GM18517 (cell line): ENCODE data around the gene TMEM33.
A peak's percentile ranks its signal among the peaks of the same experiment; 100 is the strongest.
"Not testable (repeated sequence)": the region's sequence is repeated elsewhere in the genome, so short reads cannot be mapped to it uniquely, and the experiment has no call there.

ENCODE experiments used
- ATAC-seq: cut with Tn5 transposase; IDR thresholded peaks from one replicate; pipeline ENCODE4 v1.9.1; 2021; ENCODE audit warnings: mild to moderate bottlenecking, moderate library complexity; ENCODE audit not compliant: unreplicated experiment

TMEM33 gene

DNA sequence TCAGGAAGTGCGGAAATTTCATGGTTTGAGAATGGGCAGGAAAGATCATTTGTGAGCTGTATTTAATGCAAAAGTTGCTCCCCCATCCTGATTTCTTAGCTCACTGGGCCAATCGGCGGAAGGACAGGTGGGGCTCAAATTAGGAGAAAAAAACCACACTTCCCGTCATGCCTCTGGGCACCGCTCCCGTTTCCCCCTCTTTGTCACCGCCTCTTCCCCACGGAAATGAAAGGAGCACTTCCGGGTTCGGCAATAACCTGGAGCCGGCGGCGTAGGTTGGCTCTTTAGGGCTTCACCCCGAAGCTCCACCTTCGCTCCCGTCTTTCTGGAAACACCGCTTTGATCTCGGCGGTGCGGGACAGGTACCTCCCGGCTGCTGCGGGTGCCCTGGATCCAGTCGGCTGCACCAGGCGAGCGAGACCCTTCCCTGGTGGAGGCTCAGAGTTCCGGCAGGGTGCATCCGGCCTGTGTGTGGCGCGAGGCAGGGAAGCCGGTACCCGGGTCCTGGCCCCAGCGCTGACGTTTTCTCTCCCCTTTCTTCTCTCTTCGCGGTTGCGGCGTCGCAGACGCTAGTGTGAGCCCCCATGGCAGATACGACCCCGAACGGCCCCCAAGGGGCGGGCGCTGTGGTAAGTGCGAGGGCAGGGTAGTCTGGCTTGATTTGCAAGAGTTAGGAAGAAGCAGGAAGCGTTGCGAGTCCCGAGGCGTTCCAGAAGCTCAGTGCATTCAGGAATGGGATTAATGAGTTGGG is at the start of gene TMEM33:
Gene TMEM33, plus strand, starts transcription at position 529 of the 751 bp plus-strand sequence. Its CDS starts 56 bp downstream, at position 585.
- ATAC-seq: peak; percentile 89

GRCh38 chr4:41885456-41885855 is 49.8 kb upstream of the TMEM33 start:
- ATAC-seq: no peak

DNA sequence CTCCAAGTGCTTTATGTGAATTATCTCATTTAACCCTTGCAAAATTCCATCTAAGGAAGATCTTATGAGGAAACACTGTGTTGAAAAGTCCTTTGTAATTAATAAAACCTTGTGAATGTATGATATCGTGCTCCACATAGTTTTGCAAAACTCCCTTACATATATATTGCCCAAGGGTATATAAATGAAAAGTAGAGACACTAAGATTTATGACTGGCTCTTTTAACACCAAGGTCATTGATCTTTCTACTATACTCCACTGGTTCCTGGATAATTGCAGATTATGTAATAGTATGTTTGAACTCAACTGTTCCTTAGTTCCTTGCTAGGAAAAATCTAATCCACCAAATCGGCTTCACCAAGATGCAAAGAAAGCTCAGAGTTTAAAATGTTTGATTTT is 48.0 kb upstream of the TMEM33 start:
- ATAC-seq: no peak

GRCh38 chr4:41887821-41888686 is 47.2 kb upstream of the TMEM33 start:
- ATAC-seq: no peak

GRCh38 chr4:41888687-41889074 is 46.5 kb upstream of the TMEM33 start:
- no peak for ATAC-seq

DNA sequence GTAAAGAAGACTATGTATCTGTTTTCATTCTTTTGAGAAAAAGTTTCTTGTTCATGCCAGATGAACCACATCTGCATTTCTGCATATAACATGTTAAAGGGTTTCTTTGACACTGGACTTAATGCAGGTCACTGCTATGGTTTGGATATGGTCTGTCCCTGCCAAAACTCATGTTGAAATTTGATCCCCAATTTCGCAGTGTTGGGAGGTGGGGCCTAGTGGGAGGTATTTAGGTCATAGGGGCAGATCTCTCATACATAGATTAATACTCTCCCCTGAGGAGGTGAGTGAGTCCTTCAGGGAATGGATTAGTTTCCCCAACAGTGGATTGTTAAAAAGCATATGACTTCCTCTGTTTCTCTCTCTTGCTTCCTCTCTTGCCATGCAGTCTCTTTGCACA is 45.9 kb upstream of the TMEM33 start:
- ATAC-seq: no peak

DNA sequence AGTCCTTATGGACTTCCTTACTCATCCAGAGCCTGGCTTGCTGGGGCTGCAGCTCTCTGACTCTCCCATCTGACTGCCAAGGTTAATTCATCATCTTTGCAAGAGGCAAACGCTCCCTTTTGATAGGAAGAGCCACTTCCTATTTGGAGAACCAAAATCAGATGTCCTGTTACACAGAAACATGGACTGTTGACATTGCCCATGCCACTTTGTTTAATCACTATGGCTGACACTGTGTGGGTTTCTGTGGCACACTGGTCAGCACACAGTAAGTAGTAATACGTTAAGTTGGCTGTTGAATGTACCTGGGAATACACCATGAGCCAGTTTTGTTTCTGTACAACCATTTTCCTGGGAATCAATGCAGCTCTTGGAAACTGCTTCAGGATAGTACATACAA is 45.1 kb upstream of the TMEM33 start:
- no peak for ATAC-seq

DNA sequence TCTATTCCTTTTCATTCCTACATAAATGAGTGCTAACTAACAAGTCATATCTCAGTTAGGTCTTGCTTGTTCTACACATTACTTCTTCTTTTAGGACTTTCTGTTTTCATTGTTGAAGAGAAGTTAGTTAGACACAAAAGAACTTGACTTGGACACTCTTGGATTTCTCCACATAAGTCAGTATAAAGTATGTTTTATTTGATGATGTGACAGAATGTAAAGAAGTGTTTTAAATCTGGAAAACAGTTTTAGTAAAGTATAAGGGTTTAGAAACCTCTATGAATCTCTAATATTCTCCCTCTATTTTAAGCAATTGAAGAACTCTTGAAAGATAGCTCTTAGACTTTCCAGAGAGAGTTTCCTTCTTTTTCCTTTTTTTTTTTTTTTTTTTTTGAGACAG is 38.6 kb upstream of the TMEM33 start:
- ATAC-seq: no peak

- no peak for ATAC-seq
Measured at GRCh38 chr4:41897698-41898097, 37.5 kb upstream of the TMEM33 start.

DNA sequence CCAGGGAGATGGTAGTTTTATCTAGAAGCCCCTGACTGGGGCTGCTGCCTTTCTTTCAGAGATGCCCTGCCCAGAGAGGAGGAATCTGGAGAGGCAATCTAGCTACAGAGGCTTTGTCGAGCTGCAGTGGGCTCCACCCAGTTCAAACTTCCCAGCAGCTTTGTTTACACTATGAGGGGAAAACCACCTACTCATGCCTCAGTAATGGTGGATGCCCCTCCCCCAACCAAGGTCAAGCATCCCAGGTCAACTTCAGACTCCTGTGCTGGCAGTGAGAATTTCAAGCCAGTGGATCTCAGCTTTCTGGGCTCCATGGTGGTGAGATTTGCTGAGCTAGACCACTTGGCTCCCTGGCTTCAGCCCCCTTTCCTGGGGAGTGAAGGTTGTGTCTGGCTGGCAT is 26.1 kb upstream of the TMEM33 start:
- not testable (repeated sequence) for ATAC-seq

DNA sequence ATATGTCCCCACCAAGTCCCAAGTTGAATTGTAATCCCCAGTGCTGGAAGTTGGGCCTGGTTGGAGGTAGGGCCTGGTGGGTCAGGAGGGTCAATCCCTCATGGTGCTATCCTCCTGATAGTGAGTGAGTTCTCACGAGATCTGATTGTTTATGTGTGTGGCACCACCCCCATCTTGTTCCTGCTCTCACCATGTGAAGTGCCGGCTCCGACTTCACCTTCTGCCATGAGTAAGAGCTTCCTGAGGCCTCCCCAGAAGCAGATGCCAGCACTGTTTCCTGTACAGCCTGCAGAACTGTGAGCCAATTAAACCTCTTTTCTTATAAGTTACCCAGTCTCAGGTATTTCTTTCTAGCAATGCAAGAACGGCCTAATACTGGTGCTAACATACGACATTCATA is 22.7 kb upstream of the TMEM33 start:
- ATAC-seq: no peak

DNA sequence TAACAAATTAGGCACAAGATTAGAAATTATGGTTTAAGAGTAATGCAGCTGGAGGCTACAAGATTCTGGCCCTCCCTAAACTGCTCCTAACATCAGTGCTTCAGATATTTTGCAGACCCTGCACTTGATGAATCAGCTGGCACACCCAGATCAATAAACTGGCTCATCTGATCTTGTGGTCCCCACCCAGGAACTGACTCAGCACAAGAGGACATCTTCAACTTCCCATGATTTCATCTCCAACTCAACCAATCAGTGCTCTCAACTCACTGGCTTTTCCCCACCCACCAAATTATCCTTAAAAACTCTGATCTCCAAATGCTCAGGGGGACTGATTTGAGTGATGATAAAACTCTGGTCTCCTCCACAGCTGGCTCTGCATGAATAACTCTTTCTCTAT is 21.7 kb upstream of the TMEM33 start:
- no peak for ATAC-seq

DNA sequence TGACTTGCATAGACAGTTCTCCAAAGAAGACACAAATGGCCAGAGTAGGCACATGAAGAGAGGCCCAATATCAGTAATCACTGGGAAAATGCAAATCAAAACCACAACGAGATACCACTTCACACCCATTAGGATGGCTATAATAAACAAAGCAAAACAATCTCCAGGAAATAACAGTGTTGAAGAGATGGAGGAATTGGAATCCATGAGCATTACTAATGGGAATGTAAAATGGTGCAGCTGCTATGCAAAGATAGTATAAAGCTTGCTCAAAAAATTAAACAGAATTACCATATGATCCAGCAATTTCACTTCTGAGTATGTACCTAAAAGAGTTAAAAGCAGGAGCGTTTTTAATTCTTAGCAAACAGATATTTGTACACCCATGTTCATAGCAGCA is 17.0 kb upstream of the TMEM33 start:
- no peak for ATAC-seq

- ATAC-seq: not testable (repeated sequence)
Measured at GRCh38 chr4:41920416-41920815, 14.8 kb upstream of the TMEM33 start.

- no peak for ATAC-seq
Measured at GRCh38 chr4:41921476-41921875, 13.8 kb upstream of the TMEM33 start.

DNA sequence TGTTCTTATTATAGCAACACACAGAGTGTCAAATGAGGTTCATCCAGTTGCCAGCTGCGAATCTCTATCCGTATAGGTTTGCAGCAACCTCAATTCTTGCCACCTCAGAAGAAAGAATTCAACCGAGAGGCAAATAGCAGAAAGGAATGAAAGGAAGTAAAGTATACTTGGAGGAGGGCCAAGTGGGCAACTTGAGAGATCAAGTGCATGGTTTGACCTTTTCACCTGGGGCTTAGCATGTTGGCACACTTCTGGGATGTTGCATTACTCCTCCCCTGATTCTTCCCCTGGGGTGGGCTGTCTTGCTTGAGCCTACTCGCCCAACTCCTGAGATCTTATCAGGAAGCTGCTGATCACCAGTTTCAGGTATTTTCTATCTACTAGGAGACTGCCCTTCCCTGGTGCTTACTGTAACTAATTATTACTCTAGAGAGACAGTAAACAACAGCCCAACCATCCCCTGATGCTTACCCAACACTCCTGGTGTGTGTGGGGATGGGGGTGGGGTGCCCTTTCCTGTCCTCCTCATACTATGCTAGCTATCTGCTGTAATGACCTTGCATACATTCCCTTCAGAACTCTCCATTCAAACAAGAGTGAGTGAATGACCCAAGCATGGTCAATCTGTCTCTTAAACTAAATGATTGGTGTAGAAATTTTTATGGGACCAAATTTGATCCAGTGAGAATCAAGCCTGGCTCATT is 7.3 kb upstream of the TMEM33 start:
- ATAC-seq: no peak

GRCh38 chr4:41930139-41930831 is 4.9 kb upstream of the TMEM33 start:
- ATAC-seq: no peak

DNA sequence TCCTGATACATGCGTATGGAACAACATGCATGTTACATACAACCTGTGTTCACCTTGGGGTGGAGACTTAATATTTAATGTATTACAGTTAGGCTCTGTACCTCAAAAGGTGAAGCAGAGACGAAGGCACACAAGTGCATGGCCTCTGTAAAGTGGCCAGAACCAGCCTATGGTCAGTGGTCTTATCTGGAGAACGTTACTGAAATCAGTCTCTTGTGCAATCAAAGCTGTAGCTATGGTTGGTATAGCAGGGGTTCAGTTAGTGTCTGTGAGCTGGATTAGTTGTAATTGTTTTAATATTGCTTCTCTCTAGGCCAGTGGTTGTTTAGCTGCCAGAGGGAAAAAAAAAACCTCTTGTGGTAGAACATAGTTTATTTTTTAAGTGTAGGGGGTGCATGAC is 2.2 kb upstream of the TMEM33 start:
- no peak for ATAC-seq

GRCh38 chr4:41933997-41934503 is 1.2 kb upstream of the TMEM33 start:
- ATAC-seq: no peak

- ATAC-seq: no peak
Measured at GRCh38 chr4:41934514-41934900, 722 bp upstream of the TMEM33 start.

- ATAC-seq: peak; percentile 1
Measured at GRCh38 chr4:41935652-41936021, 408 bp downstream of the TMEM33 start.
